ENCODE data around the gene APEX2. TPM values are rescaled to one million over a fixed set of nuclear protein-coding genes. Genes with fewer than 3 reads are reported as not detected.

The APEX2 gene
- total and polyA plus RNA-seq, 2 donors (not counting 3 experiments of a cell fraction or from before 2014, with no cell fraction given): 26.6 to 54.1 TPM

DNA sequence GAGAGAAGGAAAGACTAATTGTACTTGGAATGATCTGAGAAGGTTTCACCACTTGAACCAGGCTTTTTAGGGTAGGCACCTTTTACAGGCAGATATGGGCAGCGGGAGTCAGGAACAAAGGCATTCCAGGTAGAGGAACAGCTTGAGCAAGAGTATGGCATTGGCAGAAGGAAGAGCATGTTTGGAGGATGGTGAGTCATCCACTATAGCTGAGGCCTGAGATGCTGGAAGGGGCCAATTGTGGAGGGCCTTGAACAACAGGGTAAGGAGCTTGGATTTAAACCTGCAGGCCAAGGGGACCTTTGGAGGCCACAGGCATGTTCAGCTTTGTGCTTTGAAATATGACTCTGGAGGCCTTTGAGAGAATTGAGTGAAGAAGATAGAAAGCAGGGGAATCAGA lies 38.4 kb upstream of the APEX2 start:
- TF ChIP-seq JUN (IDR thresholded peaks at IDR 0.05; ENCODE audit: borderline replicate concordance, insufficient read depth, insufficient read length, low read depth) (no peak), POLR2AphosphoS5 (IDR thresholded peaks at IDR 0.05; ENCODE audit: insufficient read depth, low read depth, low read length) (no peak)
- TF ChIP-seq, protein P1, sequence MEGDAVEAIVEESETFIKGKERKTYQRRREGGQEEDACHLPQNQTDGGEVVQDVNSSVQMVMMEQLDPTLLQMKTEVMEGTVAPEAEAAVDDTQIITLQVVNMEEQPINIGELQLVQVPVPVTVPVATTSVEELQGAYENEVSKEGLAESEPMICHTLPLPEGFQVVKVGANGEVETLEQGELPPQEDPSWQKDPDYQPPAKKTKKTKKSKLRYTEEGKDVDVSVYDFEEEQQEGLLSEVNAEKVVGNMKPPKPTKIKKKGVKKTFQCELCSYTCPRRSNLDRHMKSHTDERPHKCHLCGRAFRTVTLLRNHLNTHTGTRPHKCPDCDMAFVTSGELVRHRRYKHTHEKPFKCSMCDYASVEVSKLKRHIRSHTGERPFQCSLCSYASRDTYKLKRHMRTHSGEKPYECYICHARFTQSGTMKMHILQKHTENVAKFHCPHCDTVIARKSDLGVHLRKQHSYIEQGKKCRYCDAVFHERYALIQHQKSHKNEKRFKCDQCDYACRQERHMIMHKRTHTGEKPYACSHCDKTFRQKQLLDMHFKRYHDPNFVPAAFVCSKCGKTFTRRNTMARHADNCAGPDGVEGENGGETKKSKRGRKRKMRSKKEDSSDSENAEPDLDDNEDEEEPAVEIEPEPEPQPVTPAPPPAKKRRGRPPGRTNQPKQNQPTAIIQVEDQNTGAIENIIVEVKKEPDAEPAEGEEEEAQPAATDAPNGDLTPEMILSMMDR (IDR thresholded peaks at IDR 0.05; ENCODE audit: extremely low read depth in 1 of 2, insufficient read depth in 1 of 2, low read depth in 1 of 2, low read length in 2 of 2): no peak
- TF ChIP-seq, protein P2, sequence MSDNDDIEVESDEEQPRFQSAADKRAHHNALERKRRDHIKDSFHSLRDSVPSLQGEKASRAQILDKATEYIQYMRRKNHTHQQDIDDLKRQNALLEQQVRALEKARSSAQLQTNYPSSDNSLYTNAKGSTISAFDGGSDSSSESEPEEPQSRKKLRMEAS (IDR thresholded peaks at IDR 0.05; ENCODE audit: insufficient read depth, insufficient read length): no peak
- Histone ChIP-seq H3K27ac (ENCODE audit: insufficient read depth, low read depth, low read length) (no peak overlapping the region), H2AFZ (ENCODE audit: low read depth, low read length) (no peak overlapping the region), H3K36me3 (ENCODE audit: control insufficient read depth in 2 of 2, extremely low read depth in 1 of 2, insufficient read depth in 2 of 2, low read length in 2 of 2) (no peaks in the 10 kb centered on the region), H3K4me3 (replicated peaks in 1 of 3; ENCODE audit: insufficient read depth in 1 of 3, low read depth in 1 of 3, low read length in 3 of 3) (no peak overlapping the region), H3K9me3 (replicated peaks; ENCODE audit: control insufficient read depth, insufficient read depth, low read length) (no peaks in the 10 kb centered on the region), H3K9me1 (replicated peaks; ENCODE audit: control insufficient read depth, extremely low read depth, insufficient read depth, low read length) (no peaks in the 10 kb centered on the region), H3K4me1 (ENCODE audit: control insufficient read depth, extremely low read depth, insufficient read depth, low read length) (no peaks in the 10 kb centered on the region), H3K27me3 (ENCODE audit: control insufficient read depth in 2 of 2, insufficient read depth in 2 of 2, low read length in 2 of 2) (no peaks in the 10 kb centered on the region), H3K79me2 (ENCODE audit: control insufficient read depth, insufficient read depth, low read length) (no peaks in the 10 kb centered on the region), H3K4me2 (ENCODE audit: insufficient read depth, low read length) (no peak overlapping the region), H4K20me1 (replicated peaks; ENCODE audit: control insufficient read depth, extremely low read depth, insufficient read depth, low read length) (no peaks in the 10 kb centered on the region), H3K9ac (replicated peaks; ENCODE audit: extremely low read depth, insufficient read depth, low read length) (no peak overlapping the region)
- dilution Hi-C loops (cut with MboI; ENCODE audit: extremely low pct_ligation_motif_present, low sequenced_read_pairs): no loop called here
- ChIA-PET POLR2A (no interaction called here), CTCF (no interaction called here)
- no peak for FAIRE-seq
- DNase-seq (ENCODE audit: low read depth, low spot score): no peak
- intact Hi-C loops (cut with micrococcal nuclease): no loop called here
- no TSS peak for BruUV-seq (replicated peaks)

DNA sequence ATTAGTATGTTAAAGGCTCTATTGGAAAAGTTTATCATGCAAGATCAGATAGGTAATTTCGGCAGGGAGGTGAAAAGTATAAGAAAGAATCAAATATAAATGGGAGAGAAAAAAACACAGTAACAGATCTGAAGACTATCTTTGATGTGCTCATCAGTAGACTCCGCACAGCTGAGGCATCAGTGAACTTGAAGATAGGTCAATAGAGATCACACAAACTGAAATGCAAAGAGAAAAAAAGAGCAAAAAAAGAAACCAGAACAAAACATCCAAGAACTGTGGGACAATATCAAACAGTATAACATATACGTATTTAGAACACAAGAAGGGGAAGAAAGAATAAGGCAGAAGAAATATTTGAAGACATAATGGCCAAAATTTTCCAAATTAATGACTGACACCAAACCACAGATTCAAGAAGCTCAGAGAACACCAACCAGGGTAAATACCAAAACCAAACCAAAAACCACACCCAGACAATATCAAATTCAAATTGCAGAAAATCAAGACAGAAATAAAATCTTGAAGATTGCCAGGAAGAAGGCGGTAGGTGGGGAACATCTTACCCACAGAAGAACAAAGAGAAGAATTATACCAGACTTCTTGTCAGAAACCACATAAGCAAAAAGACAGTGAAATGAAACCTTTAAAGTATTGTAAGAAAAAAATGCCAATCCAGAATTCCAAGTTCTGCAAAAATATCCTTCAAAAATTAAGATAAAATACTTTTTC lies 35.2 kb upstream of the APEX2 start:
- dilution Hi-C loops (cut with MboI; ENCODE audit: extremely low pct_ligation_motif_present, low sequenced_read_pairs) (no loop called here), intact Hi-C loops (cut with micrococcal nuclease) (no loop called here)
- H3K4me3 ChIP-seq (replicated peaks in 1 of 3; ENCODE audit: insufficient read depth in 1 of 3, low read depth in 1 of 3, low read length in 3 of 3): no peak overlapping the region
- DNase-seq (ENCODE audit: low read depth, low spot score) (no peak), FAIRE-seq (no peak)
- no peaks in the 10 kb centered on the region for H3K4me1 ChIP-seq (ENCODE audit: control insufficient read depth, extremely low read depth, insufficient read depth, low read length)
- no peak overlapping the region for H3K27ac ChIP-seq (ENCODE audit: insufficient read depth, low read depth, low read length)
- BruUV-seq (replicated peaks): no TSS peak
- H3K9me1 ChIP-seq (replicated peaks; ENCODE audit: control insufficient read depth, extremely low read depth, insufficient read depth, low read length): no peaks in the 10 kb centered on the region
- H4K20me1 ChIP-seq (replicated peaks; ENCODE audit: control insufficient read depth, extremely low read depth, insufficient read depth, low read length): no peaks in the 10 kb centered on the region
- CTCF ChIA-PET: no interaction called here
- H3K9me3 ChIP-seq (replicated peaks; ENCODE audit: control insufficient read depth, insufficient read depth, low read length): no peaks in the 10 kb centered on the region
- no peak overlapping the region for H3K4me2 ChIP-seq (ENCODE audit: insufficient read depth, low read length)
- H2AFZ ChIP-seq (ENCODE audit: low read depth, low read length): no peak overlapping the region
- no peaks in the 10 kb centered on the region for H3K36me3 ChIP-seq (ENCODE audit: control insufficient read depth in 2 of 2, extremely low read depth in 1 of 2, insufficient read depth in 2 of 2, low read length in 2 of 2)
- no peak overlapping the region for H3K9ac ChIP-seq (replicated peaks; ENCODE audit: extremely low read depth, insufficient read depth, low read length)
- POLR2A ChIA-PET: no interaction called here
- TF ChIP-seq GATA2 (IDR thresholded peaks at IDR 0.05; ENCODE audit: insufficient read depth, insufficient read length, low read depth, low read length): no peak
- no peaks in the 10 kb centered on the region for H3K27me3 ChIP-seq (ENCODE audit: control insufficient read depth in 2 of 2, insufficient read depth in 2 of 2, low read length in 2 of 2)
- H3K79me2 ChIP-seq (ENCODE audit: control insufficient read depth, insufficient read depth, low read length): no peaks in the 10 kb centered on the region

All from endothelial cell of umbilical vein (primary cell).